IPS DF 4.7 (cell line): ENCODE data around the gene VPS37C.
"Not testable (repeated sequence)": the region's sequence is repeated elsewhere in the genome, so short reads cannot be mapped to it uniquely, and the experiment has no call there.

Experiments
- DNase-seq: peaks from one replicate; pipeline ENCODE4 v3.0.0-alpha.2; 2013; ENCODE audit warnings: low spot score; ENCODE audit errors: extremely low read depth

Gene VPS37C

DNA sequence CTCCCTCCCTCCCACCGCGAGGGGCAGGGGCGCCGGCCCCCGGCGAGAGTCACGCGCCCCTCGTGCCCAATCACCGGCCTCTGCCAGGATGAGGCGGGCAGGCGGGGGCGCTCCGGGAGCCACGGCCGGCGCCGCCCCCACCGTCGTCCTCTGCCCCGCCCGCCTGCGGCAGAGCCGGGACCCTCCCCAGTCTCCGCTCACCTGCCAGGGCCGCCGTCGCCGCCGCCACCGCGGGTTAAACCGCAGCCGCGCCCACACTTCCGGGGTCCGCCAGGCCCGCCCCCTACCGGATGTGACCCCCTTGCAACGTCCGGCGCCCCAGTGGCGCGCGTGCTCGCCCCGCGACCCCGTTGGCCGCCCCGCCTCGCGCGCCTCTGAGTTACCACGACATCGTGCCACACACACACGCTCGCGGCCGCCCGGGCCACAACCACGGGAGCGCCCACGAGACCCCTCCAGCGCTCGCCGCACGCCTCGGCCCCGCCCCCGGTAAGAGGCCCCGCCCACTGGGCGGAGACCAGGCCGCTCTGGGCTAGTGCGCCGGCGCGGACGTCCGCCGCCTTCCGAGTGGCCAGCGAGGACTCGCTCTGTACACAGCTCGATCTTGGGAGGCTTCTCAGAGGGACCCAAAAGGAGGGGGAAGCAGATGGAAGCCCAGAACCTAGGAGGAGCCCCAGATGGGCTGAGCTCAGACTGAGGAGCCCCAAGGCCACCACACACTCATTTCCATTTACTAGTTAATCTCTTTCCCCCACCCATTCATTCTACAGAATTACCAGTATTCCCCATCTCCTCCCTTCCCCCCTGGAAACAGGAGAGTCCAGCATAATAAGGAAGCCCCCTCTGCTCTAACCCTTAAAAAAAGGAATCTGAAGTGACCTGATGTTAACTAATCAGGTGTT, at the start of gene VPS37C:
TSS of gene VPS37C (minus strand) at position 237 of the 902 bp plus-strand sequence. CDS start 22,597 bp downstream, outside the sequence.
- no peak for DNase-seq

- not testable (repeated sequence) for DNase-seq
These were observed 49.4 kb upstream of the VPS37C start for GRCh38 chr11:61210629-61211028.

DNA sequence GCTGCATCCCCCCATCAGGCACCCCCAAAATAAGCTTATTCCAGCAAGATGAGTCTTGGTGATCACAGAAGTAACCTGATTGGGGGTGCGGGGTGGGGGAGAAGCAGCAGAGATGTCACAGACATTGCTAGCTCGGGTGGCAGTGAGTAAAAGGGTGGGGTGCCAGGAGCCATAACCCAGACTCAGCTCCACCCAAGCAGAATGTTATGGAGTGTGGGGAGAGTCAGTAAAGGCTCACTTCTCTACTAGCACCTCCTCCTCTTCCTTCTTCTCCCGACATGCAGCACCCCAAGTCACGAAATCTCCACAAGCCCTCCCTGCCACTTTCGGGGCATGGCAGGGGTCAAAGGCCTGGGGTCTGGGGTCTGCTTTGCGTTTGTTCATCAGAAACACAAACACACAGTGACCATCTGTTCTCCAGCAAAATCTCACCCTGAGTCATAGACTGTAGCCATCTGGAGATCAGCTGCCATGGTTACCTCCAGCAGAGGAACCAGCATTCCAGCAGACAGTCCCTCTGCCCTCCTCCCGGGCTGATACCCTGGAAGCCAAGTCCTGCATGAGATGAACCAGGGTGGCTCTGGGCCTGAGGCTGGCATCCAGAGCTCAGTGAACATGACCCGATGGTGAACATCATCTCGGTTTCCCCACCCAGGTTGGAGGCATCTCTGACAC, 46.5 kb upstream of the VPS37C start:
- not testable (repeated sequence) for DNase-seq

DNA sequence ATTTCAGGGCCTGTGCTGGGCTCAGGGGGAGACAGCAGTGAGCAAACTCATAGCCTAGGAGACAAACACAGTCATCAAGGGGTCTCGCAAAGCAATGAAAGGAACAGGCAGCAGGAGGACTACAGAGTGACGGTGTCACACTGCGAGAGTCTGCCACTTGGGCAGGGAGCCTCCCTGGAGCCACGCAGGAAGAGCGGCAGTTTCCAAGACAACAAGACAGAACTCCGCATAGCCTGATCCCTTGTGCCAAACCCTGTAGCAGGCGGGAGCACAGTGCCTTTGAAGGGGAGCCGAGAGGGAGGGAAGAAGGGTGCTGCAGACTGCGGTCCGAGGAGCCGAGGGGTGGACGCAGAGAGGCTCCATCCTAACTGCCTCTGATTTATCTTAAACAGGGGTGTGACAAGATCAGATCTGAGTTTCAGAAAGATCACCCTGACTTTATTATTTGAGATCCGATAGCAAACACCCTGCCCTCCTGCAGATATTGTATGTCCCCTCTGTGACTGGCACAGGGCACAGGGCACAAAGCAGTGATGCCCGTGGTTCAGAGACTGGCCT, 43.4 kb upstream of the VPS37C start:
- DNase-seq: not testable (repeated sequence)

DNA sequence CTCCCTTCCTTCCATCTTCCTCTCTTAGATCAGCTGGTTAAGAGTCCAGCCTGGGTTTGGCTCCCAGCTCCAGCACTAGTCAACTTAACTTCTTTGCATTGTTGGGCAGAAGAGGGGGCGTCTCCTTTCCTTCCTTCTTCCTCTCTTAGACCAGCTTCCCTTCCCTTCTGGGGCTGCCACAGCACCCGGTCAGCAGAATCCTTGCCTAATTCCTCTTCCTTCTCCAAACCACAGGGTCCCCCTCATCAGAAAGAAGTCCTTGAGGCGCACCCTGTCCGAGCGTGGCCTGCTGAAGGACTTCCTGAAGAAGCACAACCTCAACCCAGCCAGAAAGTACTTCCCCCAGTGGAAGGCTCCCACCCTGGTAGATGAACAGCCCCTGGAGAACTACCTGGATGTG, 42.6 kb upstream of the VPS37C start:
- DNase-seq: not testable (repeated sequence)

DNA sequence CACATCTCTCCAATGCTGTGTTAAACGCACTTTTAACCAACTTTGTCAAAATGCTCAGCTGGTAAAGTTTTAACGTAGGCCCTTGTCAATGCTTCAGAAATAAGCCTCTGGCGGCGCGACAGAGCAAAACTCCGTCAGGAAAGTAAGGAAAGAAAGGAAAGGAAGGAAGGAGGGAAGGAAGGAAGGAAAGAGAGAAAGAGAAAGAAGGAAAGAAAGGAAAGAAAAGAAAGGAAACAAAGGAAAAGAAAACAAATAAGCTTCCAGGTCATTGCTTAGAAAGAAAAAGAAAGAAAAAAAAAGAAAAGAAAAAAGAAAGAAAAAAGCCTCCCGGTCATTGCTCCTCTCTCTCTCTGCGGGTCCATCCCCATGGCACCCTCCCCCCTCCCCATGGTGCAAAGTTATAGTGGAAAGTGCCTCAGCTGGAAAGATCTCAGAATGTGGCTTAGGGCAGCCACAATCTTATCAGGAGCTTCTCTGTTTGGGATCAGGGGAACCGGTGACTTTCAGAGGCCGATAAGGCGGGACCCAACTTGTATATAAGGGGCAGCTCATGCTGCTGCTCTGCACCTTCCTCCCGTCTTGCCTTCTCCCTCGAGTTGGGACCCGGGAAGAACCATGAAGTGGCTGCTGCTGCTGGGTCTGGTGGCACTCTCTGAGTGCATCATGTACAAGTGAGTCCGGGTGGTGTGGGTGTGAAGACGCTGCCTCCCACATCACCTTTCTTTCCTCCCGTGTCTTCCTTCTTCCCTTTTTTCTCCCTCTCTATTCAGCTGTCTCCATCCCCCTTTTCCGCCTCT, 41.9 kb upstream of the VPS37C start, which contains the start of gene PGA3:
TSS of gene PGA3 (plus strand) at position 566 of the 797 bp plus-strand sequence. CDS start at position 616, 50 bp downstream.
- DNase-seq: not testable (repeated sequence)

- no peak for DNase-seq
These were observed 40.2 kb upstream of the VPS37C start for GRCh38 chr11:61201476-61201875.

- DNase-seq: no peak
These were observed 37.8 kb upstream of the VPS37C start for GRCh38 chr11:61198948-61199523.

GRCh38 chr11:61198361-61198760, 37.1 kb upstream of the VPS37C start:
- no peak for DNase-seq

DNA sequence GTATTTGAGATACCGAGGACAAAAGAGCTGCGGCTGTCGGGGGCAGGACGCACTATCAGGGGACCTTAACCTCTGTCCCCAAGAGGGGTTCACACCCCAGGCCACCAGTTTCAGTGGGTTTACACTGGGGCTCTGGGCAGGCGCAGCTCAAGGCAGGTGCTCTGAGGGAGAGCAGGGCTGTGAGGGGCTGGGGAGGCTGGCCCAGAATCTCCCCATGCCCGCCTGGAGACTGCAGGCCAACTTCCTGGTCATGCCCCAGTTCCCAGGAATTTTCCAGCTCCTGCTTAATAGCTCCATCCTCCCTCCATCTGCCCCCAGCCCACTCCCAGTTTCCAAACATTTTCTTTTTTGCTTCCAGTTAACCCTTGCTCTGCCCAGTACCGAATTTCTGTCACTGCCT, 34.5 kb upstream of the VPS37C start:
- DNase-seq: no peak

DNA sequence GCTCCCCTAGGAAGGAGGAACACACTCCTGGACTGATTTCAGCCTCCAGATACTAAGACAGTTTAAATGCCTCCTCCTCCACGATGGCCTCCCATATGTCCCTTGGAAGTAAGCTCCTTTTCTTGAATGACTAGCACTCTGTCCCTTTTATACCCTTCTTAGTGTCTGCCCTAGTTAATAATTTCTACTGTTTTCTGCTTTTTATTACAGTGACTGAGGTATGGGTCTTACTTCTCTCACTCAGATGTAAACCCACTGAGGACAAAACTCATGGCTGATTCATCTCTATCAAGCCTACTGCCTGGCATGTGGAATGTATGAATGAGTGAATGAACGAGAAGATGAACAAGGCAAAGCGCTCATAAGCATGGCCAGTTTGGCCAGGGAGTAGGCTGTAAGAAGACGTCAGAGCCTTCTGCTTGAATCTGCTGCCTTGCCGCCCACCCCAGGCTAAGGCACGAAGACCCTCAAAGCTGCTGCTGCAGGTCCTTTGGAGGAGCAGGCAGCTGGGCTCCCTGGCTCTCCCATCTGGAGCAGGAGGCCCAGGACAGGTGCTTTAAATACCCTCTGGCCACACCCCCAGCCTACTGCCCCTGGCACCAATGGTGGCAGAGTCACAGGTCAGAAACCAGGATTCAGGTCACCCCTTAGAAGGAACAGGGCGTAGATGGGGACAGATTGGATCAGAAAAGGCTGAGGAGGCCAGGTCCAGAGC, 33.9 kb upstream of the VPS37C start:
- DNase-seq: no peak

DNA sequence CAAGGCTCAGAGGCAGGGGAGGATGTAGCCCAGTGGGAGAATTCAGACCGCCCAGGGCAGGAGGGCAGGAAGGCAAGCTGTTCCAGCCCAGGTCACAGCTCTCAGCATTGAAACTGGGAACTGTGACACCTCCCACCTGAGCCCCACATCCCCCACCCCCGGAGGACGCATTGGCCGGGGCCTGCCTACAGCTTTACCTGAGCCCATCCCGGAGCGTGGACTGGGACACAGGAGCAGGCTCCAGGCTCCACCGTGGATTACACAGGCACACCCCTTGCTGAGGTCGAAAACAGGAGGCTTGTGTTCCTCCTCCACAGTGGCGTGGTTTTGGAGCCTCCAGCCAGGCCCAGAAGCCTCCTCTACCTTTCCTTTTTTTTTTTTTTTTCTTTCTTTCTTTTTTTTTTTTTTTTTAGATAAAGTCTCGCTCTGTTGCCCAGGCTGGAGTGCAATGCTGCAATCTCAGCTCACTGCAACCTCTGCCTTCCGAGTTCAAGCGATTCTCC, 33.0 kb upstream of the VPS37C start:
- no peak for DNase-seq

- no peak for DNase-seq
These were observed 32.4 kb upstream of the VPS37C start for GRCh38 chr11:61193596-61193995.

DNA sequence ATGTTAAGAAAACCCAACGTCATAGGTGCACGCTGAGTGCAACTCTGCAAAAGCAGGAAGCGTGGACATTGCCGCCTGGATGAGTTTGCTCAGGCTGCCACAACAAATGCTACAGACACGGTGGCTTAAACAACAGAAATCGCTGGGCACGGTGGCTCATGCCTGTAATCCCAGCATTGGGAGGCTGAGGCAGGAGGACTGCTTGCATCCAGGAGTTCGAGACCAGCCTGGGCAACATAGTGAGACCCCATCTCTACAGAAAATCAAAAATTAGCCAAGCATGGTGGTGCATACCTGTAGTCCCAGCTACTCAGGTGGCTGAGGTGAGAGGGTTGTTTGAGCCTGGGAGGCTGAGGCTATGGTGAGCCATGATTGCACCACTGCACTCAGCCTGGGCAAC, 28.7 kb upstream of the VPS37C start:
- no peak for DNase-seq

- DNase-seq: peak; percentile 75
These were observed 26.4 kb upstream of the VPS37C start for GRCh38 chr11:61187505-61188130.

GRCh38 chr11:61186504-61186903, 25.3 kb upstream of the VPS37C start:
- DNase-seq: no peak

DNA sequence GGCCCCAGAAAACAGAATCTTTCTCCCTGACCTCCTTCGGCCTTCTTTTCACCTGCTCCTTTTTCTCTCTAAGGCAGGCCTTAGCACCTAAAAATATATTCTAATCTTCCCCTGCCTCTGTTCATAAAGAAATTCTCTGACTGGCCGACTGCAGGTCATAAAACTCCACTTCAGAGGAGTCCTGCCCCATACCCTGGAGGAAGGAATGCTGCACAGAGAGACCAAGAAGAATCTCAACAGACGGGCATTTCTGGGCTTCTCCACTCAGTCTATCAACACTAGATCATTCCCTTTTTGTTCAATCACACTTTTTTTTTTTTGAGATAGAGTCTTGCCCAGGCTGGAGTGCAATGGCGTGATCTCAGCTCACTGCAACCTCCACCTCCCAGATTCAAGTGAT, 22.4 kb upstream of the VPS37C start:
- no peak for DNase-seq

- DNase-seq: no peak
These were observed 20.3 kb upstream of the VPS37C start for GRCh38 chr11:61181489-61181888.

DNA sequence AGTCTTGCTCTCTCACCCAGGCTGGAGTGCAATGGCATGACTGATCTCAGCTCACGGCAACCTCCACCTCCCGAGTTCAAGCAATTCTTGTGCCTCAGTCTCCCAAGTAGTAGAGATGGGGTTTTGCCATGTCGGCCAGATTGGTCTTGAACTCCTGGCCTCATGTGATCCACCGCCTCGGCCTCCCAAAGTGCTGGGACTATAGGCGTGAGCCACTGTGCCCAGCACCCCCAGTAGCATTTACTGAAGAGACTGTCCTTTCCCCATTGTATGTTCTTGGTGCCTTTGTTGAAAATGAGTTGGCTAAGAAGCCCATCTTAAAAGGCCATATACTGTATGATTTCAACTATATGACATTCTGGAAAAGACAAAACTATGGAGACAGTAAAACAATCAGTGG, 19.0 kb upstream of the VPS37C start:
- not testable (repeated sequence) for DNase-seq

DNA sequence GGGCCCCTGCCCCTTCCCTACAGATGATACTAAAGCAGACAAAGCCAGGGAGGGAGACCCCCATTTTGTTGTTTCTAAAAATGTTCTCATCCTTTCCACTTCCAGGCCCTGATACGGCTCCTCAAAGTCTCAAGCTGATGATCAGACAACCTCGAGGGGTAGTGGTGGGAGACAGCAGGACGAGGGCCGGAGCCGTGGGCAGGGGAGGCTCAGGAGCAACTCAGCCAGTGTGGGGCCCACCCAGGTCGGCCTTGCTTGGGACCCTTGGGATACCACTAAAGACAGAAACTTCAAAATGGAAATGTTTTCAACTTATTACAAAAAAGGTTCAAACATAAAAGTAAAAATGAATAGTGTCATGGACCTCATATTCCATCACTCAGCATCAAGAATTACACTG, 15.2 kb upstream of the VPS37C start:
- DNase-seq: no peak
